Neural cell (in vitro differentiated cells): ENCODE measurements around the gene CNKSR1. TPM values are rescaled to one million over a fixed set of nuclear protein-coding genes. Genes with fewer than 3 reads are reported as not detected.

Experiments used
- H2AFZ ChIP-seq: fragments of 200-600, 300-800 bp; sonication (generic), shearing (Covaris generic); 2 replicates; pipeline ENCODE4 v1.6.0; 2014; ENCODE audit warnings: low read depth, mild to moderate bottlenecking, antibody characterized with exemption, low read length, moderate library complexity
- H3F3A ChIP-seq: fragments of 200-600 bp; shearing (Covaris generic); 2 replicates; pipeline ENCODE4 v1.6.1; 2016; ENCODE audit warnings: mild to moderate bottlenecking, moderate library complexity, mixed read lengths, antibody characterized with exemption, low read length; ENCODE audit not compliant: insufficient read depth, poor library complexity, severe bottlenecking
- H3K27ac ChIP-seq: fragments of 200-600, 300-800 bp; sonication (generic), shearing (Covaris generic); 2 replicates; pipeline ENCODE4 v1.5.1; 2014; ENCODE audit warnings: mild to moderate bottlenecking, low read length, moderate library complexity
- H3K27me3 ChIP-seq: fragments of 300-800, 200-600 bp; sonication (generic), shearing (Covaris generic); 2 replicates; pipeline ENCODE4 v1.6.0; 2014; ENCODE audit warnings: mild to moderate bottlenecking, low read depth, low read length, moderate library complexity; ENCODE audit not compliant: insufficient read depth
- H3K36me3 ChIP-seq: fragments of 300-800, 200-600 bp; sonication (generic), shearing (Covaris generic); 2 replicates; pipeline ENCODE4 v1.5.1; 2014; ENCODE audit warnings: mild to moderate bottlenecking, antibody characterized with exemption, low read length, moderate library complexity; ENCODE audit not compliant: insufficient read depth
- H3K4me2 ChIP-seq: fragments of 300-800, 200-600 bp; sonication (generic), shearing (Covaris generic); 2 replicates; pipeline ENCODE4 v1.6.0; 2014; ENCODE audit warnings: mild to moderate bottlenecking, low read length
- H3K4me3 ChIP-seq: fragments of 300-800, 200-600 bp; sonication (generic), shearing (Covaris generic); 2 replicates; pipeline ENCODE4 v1.5.1; 2014; ENCODE audit warnings: mild to moderate bottlenecking, low read length, moderate library complexity
- H3K79me2 ChIP-seq: fragments of 200-600 bp; shearing (Covaris generic); replicated peaks from 2 replicates; pipeline ENCODE4 v1.6.0; 2014; ENCODE audit warnings: mild to moderate bottlenecking, low read length, moderate library complexity; ENCODE audit not compliant: insufficient read depth
- H3K9ac ChIP-seq: fragments of 300-800, 200-600 bp; sonication (generic), shearing (Covaris generic); 2 replicates; pipeline ENCODE4 v1.6.1; 2016; ENCODE audit warnings: mild to moderate bottlenecking, low read length, mixed read lengths
- H3K9me2 ChIP-seq: fragments of 200-600 bp; shearing (Covaris generic); 2 replicates; pipeline ENCODE4 v1.6.1; 2016; ENCODE audit warnings: mild to moderate bottlenecking, low read length, mixed read lengths; ENCODE audit not compliant: insufficient read depth
- H3K9me3 ChIP-seq: fragments of 200-600, 300-800 bp; sonication (generic), shearing (Covaris generic); 2 replicates; pipeline ENCODE4 v1.6.1; 2016; ENCODE audit warnings: mild to moderate bottlenecking, mixed run types, low read length, moderate library complexity, mixed read lengths
- H4K20me1 ChIP-seq: fragments of 200-600 bp; shearing (Covaris generic); 2 replicates; pipeline ENCODE4 v1.6.1; 2016; ENCODE audit warnings: mild to moderate bottlenecking, mixed run types; ENCODE audit not compliant: insufficient read depth
- CTCF ChIP-seq: fragments of 450-650 bp; IDR thresholded peaks from 2 replicates; pipeline ENCODE4 v1.5.1; 2014; ENCODE audit warnings: antibody characterized with exemption, mild to moderate bottlenecking, moderate library complexity; ENCODE audit not compliant: poor library complexity, severe bottlenecking
- EP300 ChIP-seq: fragments of 450-650 bp; conservative IDR thresholded peaks from 2 replicates; pipeline ENCODE4 v1.6.1; 2014; ENCODE audit warnings: antibody characterized with exemption, mild to moderate bottlenecking, moderate library complexity; ENCODE audit not compliant: poor library complexity, severe bottlenecking
- EZH2 ChIP-seq: fragments of 200-600, 300-800 bp; shearing (Covaris generic), sonication (generic); IDR thresholded peaks from 2 replicates; pipeline ENCODE4 v1.6.1; 2014; ENCODE audit warnings: antibody characterized with exemption, low read length, borderline replicate concordance, mild to moderate bottlenecking; ENCODE audit not compliant: insufficient read depth, poor library complexity, severe bottlenecking
- MXI1 ChIP-seq: fragments of 450-650 bp; conservative IDR thresholded peaks from 2 replicates; pipeline ENCODE4 v1.6.1; 2014; ENCODE audit warnings: antibody characterized with exemption, mild to moderate bottlenecking; ENCODE audit not compliant: poor library complexity, severe bottlenecking
- POLR2AphosphoS5 ChIP-seq: IDR thresholded peaks from 2 replicates; pipeline ENCODE4 v1.6.1; 2012
- RAD21 ChIP-seq: fragments of 450-650 bp; conservative IDR thresholded peaks from 2 replicates; pipeline ENCODE4 v1.6.1; 2014; ENCODE audit warnings: antibody characterized with exemption, mild to moderate bottlenecking, moderate library complexity
- REST ChIP-seq: IDR thresholded peaks from 2 replicates; pipeline ENCODE4 v1.6.1; 2012; ENCODE audit warnings: borderline replicate concordance
- SMC3 ChIP-seq: fragments of 450-650 bp; conservative IDR thresholded peaks from 2 replicates; pipeline ENCODE4 v1.6.1; 2014; ENCODE audit warnings: antibody characterized with exemption, mild to moderate bottlenecking, moderate library complexity; ENCODE audit not compliant: poor library complexity
- polyA plus RNA-seq: library from polyadenylated mRNA; depleted of rRNA; stranded (reverse); fragments of >200 nt; gene quantifications from 2 replicates; pipeline ENCODE4 v1.2.3, GENCODE V29; 2014

Gene CNKSR1
- polyA plus RNA-seq, 1 donor from 2014 or later, result 7.8 TPM

- H3K9me3 ChIP-seq, result no peaks in the 10 kb centered on the region
- H3K4me2 ChIP-seq, result peak within 1 kb of the TSS; percentile 30
- H3K27ac ChIP-seq, result peak within 1 kb of the TSS; percentile 76
- peak within 1 kb of the TSS; percentile 75 for H3K4me3 ChIP-seq
- H3K36me3 ChIP-seq, result no peaks in the 10 kb centered on the region
- H2AFZ ChIP-seq, result peak within 1 kb of the TSS; percentile 86
- H3K79me2 ChIP-seq, result peaks cover 23% of the 10 kb centered on the region
- H4K20me1 ChIP-seq, result no peaks in the 10 kb centered on the region
- H3K9me2 ChIP-seq, result no peaks in the 10 kb centered on the region
- peak; percentile 79 for TF ChIP-seq POLR2AphosphoS5
- peak; percentile 71 for TF ChIP-seq SMC3
- peak; percentile 66 for TF ChIP-seq REST
- TF ChIP-seq EP300, result no peak
- TF ChIP-seq EZH2, result no peak
- TF ChIP-seq CTCF, result peak; percentile 97
- TF ChIP-seq MXI1, result peak; percentile 91
- peak; percentile 72 for TF ChIP-seq RAD21
- H3F3A ChIP-seq, result no peaks in the 10 kb centered on the region
- peak within 1 kb of the TSS; percentile 70 for H3K9ac ChIP-seq
- H3K27me3 ChIP-seq, result no peaks in the 10 kb centered on the region
Observed at GRCh38 chr1:26233903-26234643, 56.8 kb downstream of the CNKSR1 start, which contains the start of gene CEP85. Gene CEP85, plus strand, starts transcription at chr1:26234200. Its CDS starts 5,584 bp downstream, at chr1:26239784.

- Histone ChIP-seq H3K79me2 (peaks cover 23% of the 10 kb centered on the region), H3K4me3 (peak overlapping the region; percentile 75), H3K27me3 (no peaks in the 10 kb centered on the region), H3F3A (no peaks in the 10 kb centered on the region), H3K36me3 (no peaks in the 10 kb centered on the region), H3K9ac (peak overlapping the region; percentile 70), H2AFZ (peak overlapping the region; percentile 86), H3K27ac (peak overlapping the region; percentile 76), H3K9me3 (no peaks in the 10 kb centered on the region), H3K4me2 (peak overlapping the region; percentile 30), H3K9me2 (no peaks in the 10 kb centered on the region), H4K20me1 (no peaks in the 10 kb centered on the region)
- TF ChIP-seq REST, result no peak
- no peak for TF ChIP-seq EZH2
- TF ChIP-seq SMC3, result peak; percentile 54
Observed at GRCh38 chr1:26234644-26235370, 57.5 kb downstream of the CNKSR1 start.
